SIG-M5 treated with dmso at 0.1 percent for 504 hours (cell line): Measurements from ENCODE around the gene MED27.

Experiments used
- DNase-seq: peaks from one replicate; lab custom pipeline; 2025; ENCODE audit not compliant: unreplicated experiment; lab: John Stamatoyannopoulos, UW

MED27 gene

GRCh38 chr9:131840751-131841702 lies 238.6 kb downstream of the MED27 start:
- no peak for DNase-seq

DNA sequence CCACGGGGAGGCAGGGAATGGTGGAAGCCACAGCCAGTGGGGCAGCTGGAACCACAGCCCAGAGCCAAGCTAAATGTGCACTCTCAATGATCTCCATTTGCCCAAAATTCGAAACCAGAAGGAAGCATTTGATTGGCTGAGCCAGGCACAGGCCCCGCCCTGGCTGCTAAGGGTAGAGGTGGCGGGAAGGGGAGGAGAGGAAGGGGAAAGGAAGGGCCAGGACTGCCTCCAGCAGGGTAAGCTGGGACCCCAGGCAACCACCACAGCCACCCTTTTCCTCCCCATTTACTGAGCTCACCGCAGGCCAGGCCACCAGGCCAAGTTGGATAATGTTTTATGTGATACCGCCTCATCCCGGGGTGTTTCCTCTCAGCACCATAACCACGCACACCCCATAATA lies 239.4 kb downstream of the MED27 start:
- no peak for DNase-seq

- no peak for DNase-seq
These were observed 240.2 kb downstream of the MED27 start for GRCh38 chr9:131839281-131840084.

DNA sequence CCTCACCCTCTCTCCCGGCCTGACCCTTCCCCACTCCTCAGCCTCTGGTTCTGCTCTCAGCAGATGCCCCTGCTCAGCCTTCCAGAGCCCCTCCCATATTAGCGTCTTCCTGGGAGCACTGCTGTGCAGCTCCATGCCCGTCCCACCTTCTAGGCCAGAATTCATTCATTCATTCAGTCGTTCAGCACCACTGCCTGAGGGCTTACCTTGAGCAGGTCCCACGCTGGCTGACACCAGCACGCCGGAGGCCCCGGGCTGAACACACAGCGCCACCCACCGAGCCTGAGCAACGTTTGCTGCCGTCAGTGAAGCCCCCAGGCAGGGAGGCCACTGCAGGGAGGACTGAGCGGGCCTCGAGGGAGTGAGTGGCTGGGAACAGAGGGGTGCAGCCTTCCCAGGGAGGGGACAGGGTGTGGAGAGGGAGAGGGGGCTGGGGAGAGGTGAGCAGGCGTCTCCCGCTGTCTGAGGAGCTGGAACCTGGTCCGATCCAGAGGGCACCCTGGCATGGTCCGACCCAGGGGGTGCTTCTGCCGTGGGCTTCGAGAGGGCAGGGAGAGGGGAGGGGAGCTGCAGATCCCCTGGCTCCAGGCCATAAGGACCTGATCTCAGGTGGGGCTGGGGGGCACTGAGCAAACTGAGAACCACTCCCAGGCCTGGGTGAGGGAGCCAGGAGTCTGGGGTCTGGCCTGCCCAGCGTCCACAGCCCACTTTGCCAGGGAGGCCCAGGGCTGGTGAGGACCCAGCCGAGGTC lies 241.0 kb downstream of the MED27 start:
- no peak for DNase-seq

- DNase-seq, result no peak
These were observed 241.8 kb downstream of the MED27 start for GRCh38 chr9:131837836-131838235.

DNA sequence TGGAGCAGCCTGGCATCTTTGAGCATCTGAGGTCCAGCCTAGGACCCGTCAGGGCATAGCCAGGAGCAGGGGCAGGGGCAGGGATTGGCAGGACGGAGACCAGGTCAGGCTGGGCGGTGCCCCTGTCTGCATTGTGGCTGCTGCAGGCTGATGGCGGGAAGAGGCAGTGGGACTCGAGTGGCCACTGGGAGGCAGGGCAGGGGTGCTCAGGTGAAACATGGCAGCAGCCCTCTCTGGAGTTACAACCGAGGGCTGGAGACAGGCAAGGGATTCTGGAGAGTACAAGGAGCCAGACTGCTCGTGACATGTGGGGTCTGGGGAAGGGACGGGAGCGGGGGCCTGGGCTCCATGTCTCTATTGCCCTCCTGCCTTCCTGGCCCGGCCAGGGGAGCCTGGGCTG lies 242.4 kb downstream of the MED27 start:
- DNase-seq, result no peak

DNA sequence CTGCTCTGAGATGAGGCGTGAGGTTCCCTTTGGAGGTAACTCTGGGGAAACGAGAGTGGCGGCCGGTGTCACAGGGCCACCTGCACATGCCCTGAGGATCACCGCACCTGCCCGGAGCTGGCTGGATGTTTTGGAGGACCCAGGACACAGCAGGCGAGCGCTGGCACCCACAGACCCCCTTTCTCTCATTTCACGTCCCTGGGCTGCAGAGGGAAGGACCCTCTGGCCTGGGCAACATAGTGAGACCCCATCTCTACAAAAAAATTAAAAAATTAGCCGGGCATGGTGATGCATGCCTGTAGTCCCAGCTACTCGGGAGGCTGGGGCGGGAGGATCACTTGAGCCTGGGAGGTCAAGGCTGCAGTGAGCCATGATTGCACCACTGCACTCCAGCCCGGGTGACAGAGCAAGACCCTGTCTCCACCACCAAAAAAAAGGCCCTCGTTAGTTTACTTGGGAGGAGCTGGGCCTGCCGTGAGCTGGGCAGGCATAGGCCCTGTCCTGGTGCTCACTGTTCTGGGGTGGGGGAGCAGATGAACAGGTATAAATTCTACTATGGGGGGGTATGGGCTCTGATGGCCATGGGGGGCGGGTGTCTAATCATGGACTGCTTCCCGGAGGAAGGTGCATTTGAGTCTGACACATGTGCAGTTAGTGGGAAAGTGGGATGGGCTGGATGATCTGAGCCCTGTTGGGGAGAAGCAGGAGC lies 242.9 kb downstream of the MED27 start:
- DNase-seq, result no peak

DNA sequence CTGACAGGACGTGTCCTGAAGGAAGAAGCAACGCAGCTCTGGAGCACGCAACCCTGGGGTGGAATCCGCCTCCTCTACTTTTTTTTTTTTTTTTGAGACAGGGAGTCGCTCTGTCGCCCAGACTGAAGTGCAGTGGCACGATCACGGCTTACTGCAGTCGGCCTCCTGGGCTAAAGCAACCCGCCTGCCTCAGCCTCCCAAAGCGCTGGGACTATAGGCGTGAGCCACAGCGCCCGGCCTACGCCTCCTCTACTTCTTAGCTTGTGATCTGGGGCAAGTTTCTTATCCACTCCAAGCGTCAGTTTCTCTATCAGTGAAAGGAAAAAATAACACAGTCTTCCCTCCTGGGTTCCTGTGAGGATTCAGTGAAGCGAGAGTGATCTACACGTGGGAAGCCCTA lies 243.6 kb downstream of the MED27 start:
- no peak for DNase-seq

GRCh38 chr9:131835151-131835910 lies 244.3 kb downstream of the MED27 start:
- DNase-seq, result no peak

DNA sequence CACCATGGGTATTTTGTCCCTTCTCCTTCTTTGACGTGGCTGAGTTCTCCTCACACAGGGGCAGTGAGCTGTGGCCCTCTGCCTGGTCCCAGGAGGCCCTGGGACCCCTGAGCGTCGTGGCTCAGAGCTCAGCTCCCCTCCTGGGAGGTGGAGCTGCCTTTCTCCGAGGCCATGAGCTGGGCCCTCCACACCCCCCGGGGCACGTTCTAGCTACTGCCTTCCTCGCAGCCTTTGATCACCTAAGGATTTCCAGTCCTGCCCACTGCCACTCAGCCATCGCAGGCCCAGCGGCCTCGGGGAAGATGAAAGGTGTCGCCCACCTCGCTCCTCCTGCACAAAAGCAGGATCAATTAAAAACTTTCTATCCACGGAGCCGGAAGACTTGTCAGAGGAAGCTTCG lies 244.9 kb downstream of the MED27 start:
- no peak for DNase-seq

- DNase-seq, result no peak
These were observed 245.8 kb downstream of the MED27 start for GRCh38 chr9:131833906-131834305.

- no peak for DNase-seq
These were observed 246.6 kb downstream of the MED27 start for GRCh38 chr9:131833083-131833482.

GRCh38 chr9:131831380-131832165 lies 248.1 kb downstream of the MED27 start:
- DNase-seq, result no peak

GRCh38 chr9:131827821-131828369 lies 251.8 kb downstream of the MED27 start:
- DNase-seq, result no peak

DNA sequence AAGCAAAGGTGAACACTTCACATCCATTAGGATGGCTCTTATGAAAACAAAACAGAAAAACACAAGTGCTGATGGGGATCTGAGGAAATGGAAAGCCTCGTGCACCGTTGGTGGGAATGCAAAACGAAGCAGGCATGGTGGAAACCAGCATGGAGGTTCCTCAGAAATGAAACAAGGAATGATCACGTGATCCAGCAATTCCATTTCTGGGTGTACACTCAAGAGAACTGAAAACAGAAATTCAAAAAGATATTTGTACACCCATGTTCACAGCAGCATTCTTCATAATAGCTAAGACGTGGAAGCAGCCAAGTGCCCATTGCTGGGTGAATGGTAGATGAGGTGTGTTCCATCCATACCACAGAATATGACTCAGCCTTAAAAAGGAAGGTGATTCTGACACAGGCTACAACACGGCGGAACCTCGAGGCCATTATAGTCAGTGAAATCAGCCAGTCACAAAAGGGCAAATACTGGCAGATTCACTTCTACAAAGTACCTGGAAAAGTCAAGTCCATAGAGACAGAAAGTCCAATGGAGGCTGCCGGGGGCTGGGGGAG lies 252.6 kb downstream of the MED27 start:
- no peak for DNase-seq

DNA sequence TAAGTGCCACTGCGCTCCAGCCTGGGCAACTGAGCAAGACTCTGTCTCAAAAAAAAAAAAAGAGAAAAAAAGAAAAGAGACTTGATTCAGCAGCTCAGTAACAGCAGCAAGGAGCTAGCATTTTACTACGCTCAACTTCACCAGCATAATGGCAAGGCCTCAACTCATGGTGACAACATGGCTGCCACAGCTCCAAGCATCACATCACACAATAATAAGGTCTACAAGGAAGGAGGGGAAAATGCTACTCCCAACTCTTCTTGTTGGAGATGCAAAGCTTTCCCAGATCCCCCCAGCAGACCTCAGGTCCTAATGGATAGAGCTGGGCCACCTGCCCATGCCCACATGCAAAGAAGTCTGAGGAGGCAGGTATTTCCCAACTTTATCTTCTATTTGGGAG lies 253.6 kb downstream of the MED27 start:
- no peak for DNase-seq

DNA sequence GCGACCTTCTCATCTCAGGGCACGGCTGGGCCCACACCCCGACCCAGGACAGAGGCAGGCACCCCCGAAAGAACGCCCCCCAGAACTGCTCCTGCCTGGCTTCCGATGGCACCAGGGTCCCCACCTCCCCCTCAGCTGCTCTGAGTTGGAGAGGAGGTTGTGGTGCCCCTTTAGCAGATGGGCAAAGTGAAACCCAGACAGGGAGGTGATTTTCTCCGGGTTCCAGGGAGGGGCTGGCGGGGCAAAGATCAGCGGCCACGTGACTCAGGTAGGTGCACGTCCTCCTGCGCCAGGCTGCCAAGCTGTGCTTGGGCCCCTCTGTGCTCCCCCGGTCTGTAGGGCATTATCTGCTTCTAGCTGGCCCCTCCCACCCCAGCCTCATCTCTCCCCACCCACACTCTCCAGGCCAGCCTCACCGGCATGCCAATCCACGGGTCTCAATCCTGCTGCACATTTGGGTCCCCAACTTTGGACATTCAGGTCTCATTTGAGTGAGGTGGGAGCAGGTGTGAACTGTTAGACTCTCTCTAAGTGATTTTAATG lies 254.6 kb downstream of the MED27 start:
- DNase-seq, result no peak

GRCh38 chr9:131824155-131824594 lies 255.5 kb downstream of the MED27 start:
- no peak for DNase-seq
